Hindlimb muscle (tissue), 1 donor: ENCODE measurements around the gene AFP. TPM values are rescaled to one million over a fixed set of nuclear protein-coding genes. Genes with fewer than 3 reads are reported as not detected.

Experiments
- DNase-seq: peaks from one replicate; pipeline ENCODE4 v3.0.0-alpha.2; 2013
- polyA plus RNA-seq: library from polyadenylated mRNA; unstranded; fragments of 120-200 nt; gene quantifications from one replicate; pipeline ENCODE4 v1.2.1, GENCODE V29; 2013; ENCODE audit not compliant: insufficient read length

AFP gene
- polyA plus RNA-seq, 1 donor, result 0.28 TPM

DNA sequence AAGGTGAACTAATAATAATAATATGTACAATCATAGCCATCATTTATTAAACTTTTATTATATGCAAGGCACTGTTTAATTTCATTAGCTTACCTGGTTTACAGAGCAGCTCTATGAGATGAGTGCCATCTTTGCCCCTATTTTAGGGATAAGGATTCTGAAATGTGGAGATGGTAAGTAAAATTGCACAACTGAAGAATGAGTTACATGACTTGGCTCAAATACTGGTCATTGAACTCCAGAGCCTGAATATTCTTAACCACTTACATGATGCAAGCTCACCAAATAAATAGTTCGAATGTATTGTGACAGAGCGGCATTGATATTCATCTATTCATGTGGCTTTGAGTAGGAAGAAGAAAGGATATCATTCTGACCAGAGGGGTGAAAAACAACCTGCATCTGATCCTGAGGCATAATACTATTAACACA is 20.2 kb upstream of the AFP start:
- DNase-seq, result no peak

- no peak for DNase-seq
Measured at GRCh38 chr4:73416423-73417087, 19.5 kb upstream of the AFP start.

GRCh38 chr4:73417342-73417741 is 18.7 kb upstream of the AFP start:
- DNase-seq, result no peak

GRCh38 chr4:73417973-73418372 is 18.0 kb upstream of the AFP start:
- no peak for DNase-seq

DNA sequence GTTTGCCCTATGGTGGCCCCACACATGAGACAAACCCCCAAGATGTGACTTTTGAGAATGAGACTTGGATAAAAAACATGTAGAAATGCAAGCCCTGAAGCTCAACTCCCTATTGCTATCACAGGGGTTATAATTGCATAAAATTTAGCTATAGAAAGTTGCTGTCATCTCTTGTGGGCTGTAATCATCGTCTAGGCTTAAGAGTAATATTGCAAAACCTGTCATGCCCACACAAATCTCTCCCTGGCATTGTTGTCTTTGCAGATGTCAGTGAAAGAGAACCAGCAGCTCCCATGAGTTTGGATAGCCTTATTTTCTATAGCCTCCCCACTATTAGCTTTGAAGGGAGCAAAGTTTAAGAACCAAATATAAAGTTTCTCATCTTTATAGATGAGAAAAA is 17.3 kb upstream of the AFP start:
- DNase-seq, result no peak

GRCh38 chr4:73419106-73420038 is 16.6 kb upstream of the AFP start:
- no peak for DNase-seq

- DNase-seq, result no peak
Measured at GRCh38 chr4:73420615-73421014, 15.4 kb upstream of the AFP start.

DNA sequence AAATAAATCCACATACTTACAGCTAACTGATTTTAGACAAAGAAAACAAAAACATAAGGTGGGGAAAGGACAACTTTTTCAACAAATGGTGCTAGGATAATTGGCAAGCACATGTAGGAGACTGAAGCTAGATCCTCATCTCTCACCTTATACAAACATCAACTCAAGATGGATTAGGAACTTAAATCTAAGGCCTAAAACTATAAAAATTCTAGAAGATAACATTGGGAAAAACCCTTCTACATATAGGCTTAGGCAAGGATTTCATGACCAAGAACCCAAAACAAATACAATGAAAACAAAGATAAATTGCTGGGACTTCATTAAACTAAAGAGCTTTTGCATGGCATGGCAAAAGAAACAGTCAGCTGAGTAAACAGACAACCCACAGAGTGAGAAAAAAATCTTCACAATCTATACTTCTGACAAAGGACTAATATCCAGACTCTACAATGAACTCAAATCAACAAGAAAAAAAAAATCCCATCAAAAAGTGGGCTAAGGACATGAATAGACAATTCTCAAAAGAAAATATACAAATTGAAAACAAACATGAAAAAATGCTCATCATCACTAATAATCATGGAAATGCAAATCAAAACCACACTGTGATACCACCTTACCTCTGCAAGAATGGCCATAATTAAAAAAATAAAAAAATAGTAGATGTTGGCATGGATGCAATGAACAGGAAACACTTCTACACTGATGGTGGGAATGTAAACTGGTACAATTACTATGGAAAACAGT is 14.1 kb upstream of the AFP start:
- no peak for DNase-seq

- DNase-seq, result no peak
Measured at GRCh38 chr4:73422458-73422752, 13.6 kb upstream of the AFP start.

GRCh38 chr4:73423184-73423583 is 12.8 kb upstream of the AFP start:
- DNase-seq, result no peak

DNA sequence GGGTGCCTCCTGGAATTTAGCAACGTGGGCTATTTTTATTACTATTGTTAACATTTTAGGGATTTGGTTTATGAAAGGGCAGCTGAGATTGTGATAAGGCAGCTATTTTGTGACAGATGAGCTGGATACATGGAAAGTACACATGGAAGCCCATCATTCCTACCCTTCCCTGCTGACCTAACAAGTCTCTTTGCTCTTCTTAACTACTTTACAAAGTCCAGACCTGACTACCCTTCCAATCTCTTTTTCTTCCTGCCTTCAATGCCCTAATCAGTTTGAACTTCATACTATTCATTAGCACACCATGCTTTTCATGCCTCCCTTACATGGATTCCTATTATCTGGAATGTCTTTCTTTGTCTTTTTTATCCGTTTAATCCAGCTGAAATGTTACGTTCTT is 9.4 kb upstream of the AFP start:
- DNase-seq, result no peak

DNA sequence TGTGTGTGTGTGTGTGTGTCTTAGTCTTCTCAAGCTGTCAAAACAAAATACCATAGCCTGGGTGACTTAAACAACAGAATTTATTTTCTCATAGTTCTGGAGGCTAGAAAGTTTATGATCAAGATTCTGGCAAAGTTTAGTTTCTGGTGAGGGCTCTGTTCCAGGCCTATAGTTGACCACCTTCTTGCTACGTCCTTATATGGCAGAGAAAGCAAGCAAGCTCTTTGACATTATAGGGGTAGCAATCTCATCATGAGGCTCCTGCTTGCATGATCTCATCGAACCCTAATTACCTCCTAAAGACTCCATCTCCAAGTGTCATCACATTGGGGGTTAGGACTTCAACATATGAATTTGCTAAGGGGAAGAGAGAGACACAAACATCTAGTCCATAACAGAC is 6.9 kb upstream of the AFP start:
- no peak for DNase-seq

DNA sequence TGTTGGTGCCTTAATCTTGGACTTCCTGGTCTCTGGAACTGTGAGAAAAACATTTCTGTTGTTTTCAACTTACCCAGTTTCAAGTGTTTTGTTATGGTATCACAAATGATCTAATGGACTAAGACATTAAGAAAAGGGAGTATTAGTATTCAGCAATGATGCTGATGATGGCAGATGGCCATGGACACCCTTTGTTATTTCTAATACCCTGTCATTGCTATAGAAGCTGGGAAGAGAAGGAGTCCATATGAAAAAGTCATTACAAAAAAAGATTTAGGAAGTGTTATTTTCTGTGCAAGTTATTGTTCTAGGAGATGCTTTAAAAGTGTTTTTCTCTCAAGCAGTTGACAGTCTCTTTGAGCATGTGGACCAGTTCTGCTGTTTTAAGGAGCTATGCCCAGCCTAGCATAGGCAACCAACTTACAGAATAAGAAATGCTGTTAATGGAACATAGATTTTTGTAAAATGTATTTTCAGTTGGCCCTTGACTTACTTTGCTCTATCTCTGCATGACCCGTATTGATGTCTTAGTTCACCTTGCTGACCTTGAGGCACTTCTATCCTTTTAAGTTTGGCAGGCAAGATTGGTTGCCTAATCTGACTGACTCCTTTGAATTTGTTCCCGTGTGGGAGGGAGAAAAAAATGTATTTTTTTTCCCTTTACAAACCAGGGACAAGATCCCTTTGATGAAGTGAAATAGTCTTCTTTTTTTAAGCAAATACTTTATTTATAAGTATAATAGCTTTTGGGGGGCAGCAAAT is 6.0 kb upstream of the AFP start:
- no peak for DNase-seq

DNA sequence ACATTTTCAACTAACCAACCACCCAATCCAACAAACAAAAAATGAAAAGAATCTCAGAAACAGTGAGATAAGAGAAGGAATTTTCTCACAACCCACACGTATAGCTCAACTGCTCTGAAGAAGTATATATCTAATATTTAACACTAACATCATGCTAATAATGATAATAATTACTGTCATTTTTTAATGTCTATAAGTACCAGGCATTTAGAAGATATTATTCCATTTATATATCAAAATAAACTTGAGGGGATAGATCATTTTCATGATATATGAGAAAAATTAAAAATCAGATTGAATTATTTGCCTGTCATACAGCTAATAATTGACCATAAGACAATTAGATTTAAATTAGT is 4.2 kb upstream of the AFP start:
- no peak for DNase-seq

GRCh38 chr4:73432169-73433000 is 3.6 kb upstream of the AFP start:
- DNase-seq, result no peak

DNA sequence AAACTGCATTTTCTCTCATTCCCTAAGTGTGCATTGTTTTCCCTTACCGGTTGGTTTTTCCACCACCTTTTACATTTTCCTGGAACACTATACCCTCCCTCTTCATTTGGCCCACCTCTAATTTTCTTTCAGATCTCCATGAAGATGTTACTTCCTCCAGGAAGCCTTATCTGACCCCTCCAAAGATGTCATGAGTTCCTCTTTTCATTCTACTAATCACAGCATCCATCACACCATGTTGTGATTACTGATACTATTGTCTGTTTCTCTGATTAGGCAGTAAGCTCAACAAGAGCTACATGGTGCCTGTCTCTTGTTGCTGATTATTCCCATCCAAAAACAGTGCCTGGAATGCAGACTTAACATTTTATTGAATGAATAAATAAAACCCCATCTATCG is 2.9 kb upstream of the AFP start:
- DNase-seq, result no peak

GRCh38 chr4:73434311-73434710 is 1.7 kb upstream of the AFP start:
- DNase-seq, result no peak

- no peak for DNase-seq
Measured at GRCh38 chr4:73436674-73437557, 895 bp downstream of the AFP start.

GRCh38 chr4:73437558-73437956 is 1.5 kb downstream of the AFP start:
- DNase-seq, result no peak

GRCh38 chr4:73438048-73438447 is 2.0 kb downstream of the AFP start:
- no peak for DNase-seq
